Measurements from ENCODE around the gene KRTAP4-16.

DNA sequence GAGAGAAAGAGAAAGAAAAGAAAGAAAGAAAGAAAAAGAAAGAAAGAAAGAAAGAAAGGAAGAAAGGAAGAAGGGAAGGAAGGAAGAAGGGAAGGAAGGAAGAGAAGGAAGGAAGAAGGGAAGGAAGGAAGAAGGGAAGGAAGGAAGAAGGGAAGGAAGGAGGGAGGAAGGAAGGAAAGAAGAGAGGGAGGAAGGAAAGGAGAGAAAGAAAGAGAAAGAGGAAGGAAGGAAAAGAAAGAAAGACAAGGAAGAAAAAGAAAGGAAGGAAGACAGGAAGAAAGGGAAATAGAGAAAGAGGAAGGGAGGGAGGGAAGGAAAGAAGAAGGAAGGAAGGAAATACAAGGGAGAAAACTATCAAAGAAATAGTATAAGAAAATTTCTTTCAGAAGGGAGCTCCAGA is 25.2 kb downstream of the KRTAP4-16 start:
- TF ChIP-seq, protein P1, sequence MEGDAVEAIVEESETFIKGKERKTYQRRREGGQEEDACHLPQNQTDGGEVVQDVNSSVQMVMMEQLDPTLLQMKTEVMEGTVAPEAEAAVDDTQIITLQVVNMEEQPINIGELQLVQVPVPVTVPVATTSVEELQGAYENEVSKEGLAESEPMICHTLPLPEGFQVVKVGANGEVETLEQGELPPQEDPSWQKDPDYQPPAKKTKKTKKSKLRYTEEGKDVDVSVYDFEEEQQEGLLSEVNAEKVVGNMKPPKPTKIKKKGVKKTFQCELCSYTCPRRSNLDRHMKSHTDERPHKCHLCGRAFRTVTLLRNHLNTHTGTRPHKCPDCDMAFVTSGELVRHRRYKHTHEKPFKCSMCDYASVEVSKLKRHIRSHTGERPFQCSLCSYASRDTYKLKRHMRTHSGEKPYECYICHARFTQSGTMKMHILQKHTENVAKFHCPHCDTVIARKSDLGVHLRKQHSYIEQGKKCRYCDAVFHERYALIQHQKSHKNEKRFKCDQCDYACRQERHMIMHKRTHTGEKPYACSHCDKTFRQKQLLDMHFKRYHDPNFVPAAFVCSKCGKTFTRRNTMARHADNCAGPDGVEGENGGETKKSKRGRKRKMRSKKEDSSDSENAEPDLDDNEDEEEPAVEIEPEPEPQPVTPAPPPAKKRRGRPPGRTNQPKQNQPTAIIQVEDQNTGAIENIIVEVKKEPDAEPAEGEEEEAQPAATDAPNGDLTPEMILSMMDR (conservative IDR thresholded peaks at IDR 0.05), result no peak
- TF ChIP-seq EZH2 (IDR thresholded peaks at IDR 0.05; ENCODE audit: low read depth), result no peak

Measured in PC-9 (cell line).